ENCODE results near the gene CD47. TPM values are rescaled to one million over a fixed set of nuclear protein-coding genes. Genes with fewer than 3 reads are reported as not detected.

Gene CD47
- total RNA-seq, 1 donor from 2014 or later = 60.0 TPM

GRCh38 chr3:108031895-108032294, 58.9 kb downstream of the CD47 start:
- DNase-seq (ENCODE audit: low read depth) = peak; percentile 74

GRCh38 chr3:108030960-108031359, 59.9 kb downstream of the CD47 start:
- Histone ChIP-seq H3K27me3 (ENCODE audit: control insufficient read depth, insufficient read depth, low read length) (no peaks in the 10 kb centered on the region), H3K4me3 (ENCODE audit: low read depth, low read length) (no peak overlapping the region), H3K36me3 (ENCODE audit: control insufficient read depth, insufficient read depth, low read length) (no peaks in the 10 kb centered on the region)
- FAIRE-seq (no peak), DNase-seq (ENCODE audit: low read depth) (no peak)
- TF ChIP-seq CTCF (IDR thresholded peaks at IDR 0.05; ENCODE audit: insufficient read depth, low read length, severe bottlenecking) = no peak

More at GRCh38 chr3:108031895-108032294, 58.9 kb downstream of the CD47 start:
- Histone ChIP-seq H3K4me3 (ENCODE audit: low read depth, low read length) (no peak overlapping the region), H3K36me3 (ENCODE audit: control insufficient read depth, insufficient read depth, low read length) (no peaks in the 10 kb centered on the region), H3K27me3 (ENCODE audit: control insufficient read depth, insufficient read depth, low read length) (no peaks in the 10 kb centered on the region)
- no peak for FAIRE-seq
- TF ChIP-seq CTCF (IDR thresholded peaks at IDR 0.05; ENCODE audit: insufficient read depth, low read length, severe bottlenecking) = no peak

GRCh38 chr3:108029466-108029865, 61.4 kb downstream of the CD47 start:
- no peak for TF ChIP-seq CTCF (IDR thresholded peaks at IDR 0.05; ENCODE audit: insufficient read depth, low read length, severe bottlenecking)
- FAIRE-seq = no peak

GRCh38 chr3:108028896-108029295, 61.9 kb downstream of the CD47 start:
- H3K36me3 ChIP-seq (ENCODE audit: control insufficient read depth, insufficient read depth, low read length) = no peaks in the 10 kb centered on the region
- no peak for TF ChIP-seq CTCF (IDR thresholded peaks at IDR 0.05; ENCODE audit: insufficient read depth, low read length, severe bottlenecking)
- FAIRE-seq = no peak
- no peak for DNase-seq (ENCODE audit: low read depth)
- H3K4me3 ChIP-seq (ENCODE audit: low read depth, low read length) = no peak overlapping the region
- H3K27me3 ChIP-seq (ENCODE audit: control insufficient read depth, insufficient read depth, low read length) = no peaks in the 10 kb centered on the region

More at GRCh38 chr3:108029466-108029865, 61.4 kb downstream of the CD47 start:
- H3K27me3 ChIP-seq (ENCODE audit: control insufficient read depth, insufficient read depth, low read length) = no peaks in the 10 kb centered on the region
- H3K4me3 ChIP-seq (ENCODE audit: low read depth, low read length) = no peak overlapping the region
- DNase-seq (ENCODE audit: low read depth) = no peak
- H3K36me3 ChIP-seq (ENCODE audit: control insufficient read depth, insufficient read depth, low read length) = no peaks in the 10 kb centered on the region

- Histone ChIP-seq H3K36me3 (ENCODE audit: control insufficient read depth, insufficient read depth, low read length) (no peaks in the 10 kb centered on the region), H3K27me3 (ENCODE audit: control insufficient read depth, insufficient read depth, low read length) (no peaks in the 10 kb centered on the region), H3K4me3 (ENCODE audit: low read depth, low read length) (no peak overlapping the region)
- DNase-seq (ENCODE audit: low read depth) = no peak
- TF ChIP-seq CTCF (IDR thresholded peaks at IDR 0.05; ENCODE audit: insufficient read depth, low read length, severe bottlenecking) = no peak
- FAIRE-seq = no peak
Measured at GRCh38 chr3:108025177-108025576, 65.7 kb downstream of the CD47 start.

GRCh38 chr3:108024146-108024850, 66.5 kb downstream of the CD47 start:
- no peak for TF ChIP-seq CTCF (IDR thresholded peaks at IDR 0.05; ENCODE audit: insufficient read depth, low read length, severe bottlenecking)
- FAIRE-seq (no peak), DNase-seq (ENCODE audit: low read depth) (no peak)
- H3K27me3 ChIP-seq (ENCODE audit: control insufficient read depth, insufficient read depth, low read length) = no peaks in the 10 kb centered on the region
- no peak overlapping the region for H3K4me3 ChIP-seq (ENCODE audit: low read depth, low read length)
- H3K36me3 ChIP-seq (ENCODE audit: control insufficient read depth, insufficient read depth, low read length) = no peaks in the 10 kb centered on the region
